GM12873 (cell line): ENCODE measurements around the gene NELL1.

Source experiments
- CTCF ChIP-seq: IDR thresholded peaks from 2 replicates; pipeline ENCODE4 v1.5.1; 2012; ENCODE audit warnings: low read depth, mild to moderate bottlenecking, moderate library complexity, low read length, control low read depth; ENCODE audit not compliant: insufficient read depth; ENCODE audit errors: missing control alignments

The NELL1 gene

DNA sequence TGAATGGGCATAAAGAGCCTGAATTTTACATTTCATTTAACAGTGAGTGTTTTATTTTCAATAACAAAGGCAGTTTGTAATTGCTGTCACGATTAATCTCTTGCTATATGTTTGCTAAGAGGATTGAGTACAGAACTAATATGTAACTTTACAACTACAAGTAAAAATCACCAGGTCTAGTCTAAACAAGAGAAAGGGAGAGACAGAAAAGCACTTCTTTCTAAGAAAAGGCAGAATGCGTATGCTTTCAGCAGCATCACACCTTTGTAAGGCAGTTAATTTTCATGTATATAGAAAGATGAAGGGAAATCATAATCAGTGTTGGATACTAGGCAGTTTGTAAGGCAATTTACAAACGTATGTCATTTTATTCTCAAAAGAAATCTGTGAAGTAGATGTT lies 169.8 kb downstream of the NELL1 start:
- no peak for TF ChIP-seq CTCF

DNA sequence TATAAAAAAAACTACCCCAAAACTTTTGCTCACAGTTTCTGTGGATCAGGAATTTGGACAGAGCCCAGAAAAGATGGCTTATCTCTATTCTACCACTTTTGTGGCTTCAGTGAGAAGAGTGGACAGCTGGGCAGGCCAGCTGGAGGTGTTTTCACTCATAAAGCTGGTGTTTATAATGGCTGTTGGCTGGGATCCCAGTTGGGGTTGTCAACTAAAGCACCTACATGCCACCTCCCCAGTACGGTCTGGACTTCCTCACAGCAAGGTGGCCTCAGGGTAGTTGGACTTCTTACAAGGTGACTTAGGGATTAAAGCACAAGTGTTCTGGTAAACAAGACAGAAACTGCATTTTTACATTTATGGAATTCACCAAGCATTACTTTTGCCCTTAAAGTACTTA lies 171.0 kb downstream of the NELL1 start:
- no peak for TF ChIP-seq CTCF

DNA sequence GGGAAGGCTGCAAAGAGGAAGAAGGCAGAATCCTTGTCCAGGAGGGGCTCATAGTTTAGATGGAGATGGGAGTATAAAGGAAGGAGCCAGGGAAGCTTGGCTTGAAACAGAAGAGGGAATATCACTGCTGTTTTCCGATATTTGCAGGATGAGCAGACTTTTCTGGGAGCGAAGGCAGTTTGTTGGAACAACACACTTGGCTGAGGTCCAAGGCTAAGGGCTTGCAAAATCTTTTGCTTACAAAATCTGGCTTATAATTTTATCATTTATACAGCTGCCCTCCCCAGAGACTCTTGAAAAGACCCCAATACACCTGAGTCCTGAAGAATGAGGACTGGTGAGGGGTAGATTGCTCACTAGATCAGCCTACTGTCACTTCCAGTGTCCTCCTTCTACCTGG lies 174.8 kb downstream of the NELL1 start:
- no peak for TF ChIP-seq CTCF

GRCh38 chr11:20844630-20845029 lies 175.2 kb downstream of the NELL1 start:
- no peak for TF ChIP-seq CTCF

- TF ChIP-seq CTCF = no peak
Measured at GRCh38 chr11:20854215-20854955, 185.0 kb downstream of the NELL1 start.

DNA sequence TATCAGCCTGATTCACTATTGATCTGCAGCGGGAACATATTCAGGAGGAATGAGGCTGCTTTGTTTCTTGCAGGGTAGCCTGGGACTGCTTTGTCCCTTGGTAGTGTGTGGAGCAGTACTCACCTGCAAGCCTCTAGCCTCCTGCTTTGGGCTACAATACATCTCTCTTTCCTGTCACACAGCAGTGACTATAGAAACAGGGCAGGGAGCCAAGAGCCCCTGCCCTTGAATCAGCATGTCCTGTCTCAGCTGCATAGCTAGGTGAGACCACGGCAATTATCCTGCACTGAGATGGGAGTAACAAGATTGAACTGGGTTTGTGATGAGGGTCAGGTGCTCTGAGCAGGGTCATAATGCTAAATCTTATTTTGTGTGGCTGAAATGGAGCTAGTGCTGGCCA lies 191.9 kb downstream of the NELL1 start:
- no peak for TF ChIP-seq CTCF

- no peak for TF ChIP-seq CTCF
Measured at GRCh38 chr11:20864628-20865027, 195.2 kb downstream of the NELL1 start.

DNA sequence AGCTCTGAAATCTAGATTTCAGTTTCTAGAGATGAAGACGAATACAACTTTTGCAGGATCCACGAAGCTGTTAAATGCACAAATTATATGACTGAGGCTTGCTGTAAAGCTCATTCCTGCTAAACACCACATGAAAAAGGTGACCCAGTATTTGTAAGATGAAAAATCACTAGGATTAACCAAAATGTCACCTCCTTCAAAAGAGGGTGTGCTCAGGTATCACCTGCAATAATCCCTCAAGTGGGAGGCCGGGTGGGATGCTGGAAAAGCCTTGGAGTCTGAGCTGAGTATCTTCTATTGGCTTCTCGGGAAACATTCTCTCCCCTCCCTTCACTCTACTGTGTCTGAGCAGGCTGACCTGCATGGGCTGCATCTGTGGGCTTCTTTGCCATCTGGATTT lies 195.8 kb downstream of the NELL1 start:
- TF ChIP-seq CTCF = no peak
